Caco-2 (cell line): Measurements from ENCODE around the gene EPHB4. TPM values are rescaled to one million over a fixed set of nuclear protein-coding genes. Genes with fewer than 3 reads are reported as not detected.
A peak's percentile ranks its signal among the peaks of the same experiment; 100 is the strongest.

Experiments used
- BruUV-seq: library from RNA; stranded (reverse); fragments of 400-500 nt; replicated peaks from 2 replicates; lab custom pipeline; 2021; lab: Mats Ljungman, UMichigan
- CTCF ChIA-PET: fragments of 300-600 bp; sonication (Branson Sonifier 250); formaldehyde crosslinking; loops from one replicate; lab custom pipeline; 2022; ENCODE audit warnings: antibody characterized with exemption; lab: Charles Lee
- POLR2A ChIA-PET: fragments of 300-600 bp; sonication (Branson Sonifier 250); formaldehyde crosslinking; loops from one replicate; lab custom pipeline; 2022; ENCODE audit warnings: antibody characterized with exemption; lab: Charles Lee
- DNase-seq, 2 experiments: peaks; one replicate each; pipeline versions ENCODE4 v3.0.0 to v3.0.0-alpha.2; 2020 to 2022
- H3K27me3 ChIP-seq: replicated peaks from 2 replicates; pipeline ENCODE4 v1.6.0; 2011; ENCODE audit warnings: low read length; ENCODE audit not compliant: control insufficient read depth, insufficient read depth
- H3K36me3 ChIP-seq: 2 replicates; pipeline ENCODE4 v1.5.1; 2011; ENCODE audit warnings: low read length; ENCODE audit not compliant: control insufficient read depth, insufficient read depth
- H3K4me1 ChIP-seq: fragments of 250-450 bp; sonication (Bioruptor Pico); 2 replicates; pipeline ENCODE4 v1.5.1; 2020; ENCODE audit warnings: mild to moderate bottlenecking
- H3K4me3 ChIP-seq: 2 replicates; pipeline ENCODE4 v1.5.1; 2011; ENCODE audit warnings: low read depth, mild to moderate bottlenecking, control low read depth, low read length
- H3K9me3 ChIP-seq: fragments of 250-450 bp; sonication (Bioruptor Pico); 2 replicates; pipeline ENCODE4 v1.5.1; 2020; ENCODE audit warnings: mild to moderate bottlenecking, moderate library complexity
- H3K27ac Mint-ChIP-seq: one replicate; pipeline ENCODE4 v1.8.0; 2022; ENCODE audit warnings: mixed read lengths; ENCODE audit not compliant: unreplicated experiment
- H3K27me3 Mint-ChIP-seq: one replicate; pipeline ENCODE4 v1.8.0; 2022; ENCODE audit warnings: mixed read lengths; ENCODE audit not compliant: insufficient read depth, unreplicated experiment
- H3K36me3 Mint-ChIP-seq: one replicate; pipeline ENCODE4 v1.8.0; 2022; ENCODE audit warnings: mild to moderate bottlenecking, mixed read lengths; ENCODE audit not compliant: insufficient read depth, unreplicated experiment
- H3K4me1 Mint-ChIP-seq: one replicate; pipeline ENCODE4 v1.8.0; 2022; ENCODE audit warnings: low read depth, mixed read lengths; ENCODE audit not compliant: unreplicated experiment
- H3K4me3 Mint-ChIP-seq: one replicate; pipeline ENCODE4 v1.8.0; 2022; ENCODE audit warnings: mild to moderate bottlenecking, moderate library complexity, mixed read lengths; ENCODE audit not compliant: unreplicated experiment
- H3K9me3 Mint-ChIP-seq: one replicate; pipeline ENCODE4 v1.8.0; 2022; ENCODE audit warnings: mixed read lengths; ENCODE audit not compliant: unreplicated experiment
- CTCF ChIP-seq, 2 experiments: fragments of 200-600 bp in 1 of 2; IDR thresholded peaks; 1 replicate in 1 of 2; 2 replicates in 1 of 2; pipeline versions ENCODE4 v1.5.1 to v1.8.0; 2011 to 2022; ENCODE audit warnings: antibody characterized with exemption in 1 of 2, control low read depth in 1 of 2, inconsistent platforms in 1 of 2, low read depth in 1 of 2, low read length in 1 of 2, mild to moderate bottlenecking in 1 of 2, moderate library complexity in 1 of 2; ENCODE audit not compliant: insufficient read depth in 1 of 2, severe bottlenecking in 1 of 2, unreplicated experiment in 1 of 2
- intact Hi-C: fragments of 100-400 bp; cut with micrococcal nuclease; formaldehyde crosslinking; loops from one replicate; pipeline ENCODE4 v1.10.0; 2022; ENCODE audit not compliant: unreplicated experiment
- total RNA-seq: library from RNA; stranded (reverse); gene quantifications from 2 replicates; pipeline ENCODE4 v1.2.3, GENCODE V29; 2022

Gene EPHB4
- total RNA-seq, 1 experiment from 2014 or later, result 112 TPM

GRCh38 chr7:100799037-100799896 lies 28.1 kb downstream of the EPHB4 start:
- CTCF ChIA-PET, result interaction anchor here (0.6 to 1.6 kb wide), 11 partner anchors 11 to 106 kb away, joined by 3 to 13 read pairs (median 4); partner anchors contain the start of genes EPHB4, POP7 and SLC12A9
- no peak overlapping the region for H3K4me3 ChIP-seq
- H3K36me3 Mint-ChIP-seq, result peaks cover 60% of the 10 kb centered on the region
- H3K4me1 Mint-ChIP-seq, result peaks cover 42% of the 10 kb centered on the region
- no TSS peak for BruUV-seq
- POLR2A ChIA-PET, result no interaction called here
- peak; percentile 71 to 74 for DNase-seq
- H3K9me3 Mint-ChIP-seq, result no peaks in the 10 kb centered on the region
- H3K36me3 ChIP-seq, result peaks cover 3% of the 10 kb centered on the region; the same call in 1 of the 2 replicates
- peak; percentile 69 to 81 for TF ChIP-seq CTCF (IDR thresholded peaks at IDR 0.05; ENCODE audit: insufficient read depth in 1 of 2, low read depth in 1 of 2, low read length in 1 of 2, severe bottlenecking in 1 of 2, unreplicated experiment in 1 of 2)
- H3K27me3 ChIP-seq, result no peaks in the 10 kb centered on the region
- H3K27me3 Mint-ChIP-seq, result no peaks in the 10 kb centered on the region
- H3K4me3 Mint-ChIP-seq, result peak overlapping the region; percentile 17
- peaks cover 47% of the 10 kb centered on the region for H3K4me1 ChIP-seq
- peak overlapping the region; percentile 78 for H3K27ac Mint-ChIP-seq
- intact Hi-C loops, result no loop called here
- no peaks in the 10 kb centered on the region for H3K9me3 ChIP-seq

- CTCF ChIA-PET, result no interaction called here
- no TSS peak for BruUV-seq
- POLR2A ChIA-PET, result no interaction called here
- Mint-ChIP-seq H3K36me3 (peaks cover 18% of the 10 kb centered on the region), H3K4me1 (peaks cover 14% of the 10 kb centered on the region), H3K9me3 (no peaks in the 10 kb centered on the region), H3K27ac (no peak overlapping the region), H3K4me3 (no peak overlapping the region), H3K27me3 (no peaks in the 10 kb centered on the region)
- DNase-seq, result no peak
- Histone ChIP-seq H3K4me1 (peaks cover 6% of the 10 kb centered on the region), H3K4me3 (no peak overlapping the region), H3K9me3 (no peaks in the 10 kb centered on the region), H3K27me3 (no peaks in the 10 kb centered on the region), H3K36me3 (no peaks in the 10 kb centered on the region)
- intact Hi-C loops, result no loop called here
- no peak for TF ChIP-seq CTCF (IDR thresholded peaks at IDR 0.05; ENCODE audit: insufficient read depth in 1 of 2, low read depth in 1 of 2, low read length in 1 of 2, severe bottlenecking in 1 of 2, unreplicated experiment in 1 of 2)
Observed at GRCh38 chr7:100794741-100795140, 32.6 kb downstream of the EPHB4 start.

GRCh38 chr7:100793806-100794660 lies 33.3 kb downstream of the EPHB4 start:
- CTCF ChIA-PET, result interaction anchor here (1.6 kb wide), 1 partner anchor 58 kb away, joined by 4 read pairs; the partner anchor contains the start of gene SLC12A9
- BruUV-seq, result no TSS peak

More at GRCh38 chr7:100793806-100794660, 33.3 kb downstream of the EPHB4 start:
- H3K4me3 Mint-ChIP-seq, result no peak overlapping the region
- peaks cover 10% of the 10 kb centered on the region for H3K36me3 Mint-ChIP-seq
- Histone ChIP-seq H3K27me3 (no peaks in the 10 kb centered on the region), H3K9me3 (no peaks in the 10 kb centered on the region), H3K4me1 (no peaks in the 10 kb centered on the region), H3K4me3 (no peak overlapping the region), H3K36me3 (no peaks in the 10 kb centered on the region)
- no peaks in the 10 kb centered on the region for H3K27me3 Mint-ChIP-seq
- H3K27ac Mint-ChIP-seq, result no peak overlapping the region
- intact Hi-C loops, result no loop called here
- H3K9me3 Mint-ChIP-seq, result no peaks in the 10 kb centered on the region
- peaks cover 9% of the 10 kb centered on the region for H3K4me1 Mint-ChIP-seq
- TF ChIP-seq CTCF (IDR thresholded peaks at IDR 0.05; ENCODE audit: insufficient read depth in 1 of 2, low read depth in 1 of 2, low read length in 1 of 2, severe bottlenecking in 1 of 2, unreplicated experiment in 1 of 2), result no peak
- POLR2A ChIA-PET, result no interaction called here
- no peak for DNase-seq
